Transverse colon (tissue), 4 donors: ENCODE results near the gene MAGEH1.
"Not testable (repeated sequence)": the region's sequence is repeated elsewhere in the genome, so short reads cannot be mapped to it uniquely, and the experiment has no call there.

Experiments used
- EP300 ChIP-seq: sonication (generic); formaldehyde crosslinking; IDR thresholded peaks from one replicate; pipeline ENCODE4 v1.6.1; 2017; ENCODE audit warnings: antibody characterized with exemption, low read depth
- POLR2A ChIP-seq: fragments of 450-650 bp; IDR thresholded peaks from one replicate; pipeline ENCODE4 v1.6.1; 2016; ENCODE audit warnings: antibody characterized with exemption, mild to moderate bottlenecking, moderate library complexity
- POLR2AphosphoS5 ChIP-seq, 3 donors: sonication (generic); formaldehyde crosslinking; IDR thresholded peaks; one replicate each; pipeline ENCODE4 v1.6.1; 2016; ENCODE audit warnings: antibody characterized with exemption in 3 of 3
- TF ChIP-seq, protein P1 (sequence below), 5 experiments: fragments of 200-600 bp in 3 of 5; fragments of 450-650 bp in 2 of 5; sonication (generic) in 3 of 5; IDR thresholded peaks; 1 replicate in 2 of 5; 2 replicates in 3 of 5; pipeline ENCODE4 v1.5.1; 2016 to 2017; ENCODE audit warnings: antibody characterized with exemption in 5 of 5, inconsistent platforms in 3 of 5, mild to moderate bottlenecking in 2 of 5, moderate library complexity in 1 of 5

DNA sequence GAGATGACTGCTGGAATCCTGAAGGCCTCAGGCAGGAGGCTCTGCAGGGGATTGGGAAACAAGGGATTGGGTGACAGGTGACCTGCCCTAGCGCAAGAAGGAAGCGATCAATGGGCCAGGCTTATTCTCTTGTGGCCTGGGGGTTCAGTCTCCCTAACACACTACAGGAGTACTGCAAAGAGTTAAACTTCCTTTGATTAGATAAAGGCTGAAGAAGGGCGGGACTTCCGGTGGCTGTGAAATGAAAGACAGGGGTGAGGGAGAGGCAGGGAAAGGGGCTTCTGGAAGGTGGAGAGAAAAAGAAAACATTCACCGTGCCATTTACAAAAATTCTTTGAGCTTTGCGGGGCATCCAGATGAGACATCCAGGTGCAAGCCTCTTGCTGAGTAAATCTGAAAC lies 3.8 kb downstream of the MAGEH1 start:
- not testable (repeated sequence) for TF ChIP-seq POLR2A; EP300; POLR2AphosphoS5 (IDR thresholded peaks at IDR 0.05)
- TF ChIP-seq, protein P1, sequence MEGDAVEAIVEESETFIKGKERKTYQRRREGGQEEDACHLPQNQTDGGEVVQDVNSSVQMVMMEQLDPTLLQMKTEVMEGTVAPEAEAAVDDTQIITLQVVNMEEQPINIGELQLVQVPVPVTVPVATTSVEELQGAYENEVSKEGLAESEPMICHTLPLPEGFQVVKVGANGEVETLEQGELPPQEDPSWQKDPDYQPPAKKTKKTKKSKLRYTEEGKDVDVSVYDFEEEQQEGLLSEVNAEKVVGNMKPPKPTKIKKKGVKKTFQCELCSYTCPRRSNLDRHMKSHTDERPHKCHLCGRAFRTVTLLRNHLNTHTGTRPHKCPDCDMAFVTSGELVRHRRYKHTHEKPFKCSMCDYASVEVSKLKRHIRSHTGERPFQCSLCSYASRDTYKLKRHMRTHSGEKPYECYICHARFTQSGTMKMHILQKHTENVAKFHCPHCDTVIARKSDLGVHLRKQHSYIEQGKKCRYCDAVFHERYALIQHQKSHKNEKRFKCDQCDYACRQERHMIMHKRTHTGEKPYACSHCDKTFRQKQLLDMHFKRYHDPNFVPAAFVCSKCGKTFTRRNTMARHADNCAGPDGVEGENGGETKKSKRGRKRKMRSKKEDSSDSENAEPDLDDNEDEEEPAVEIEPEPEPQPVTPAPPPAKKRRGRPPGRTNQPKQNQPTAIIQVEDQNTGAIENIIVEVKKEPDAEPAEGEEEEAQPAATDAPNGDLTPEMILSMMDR (IDR thresholded peaks at IDR 0.05): not testable (repeated sequence)
